HG02798 (cell line): ENCODE measurements around the gene SLC24A3.

ENCODE experiments used
- ATAC-seq: cut with Tn5 transposase; IDR thresholded peaks from one replicate; pipeline ENCODE4 v1.9.1; 2021; ENCODE audit warnings: mild to moderate bottlenecking; ENCODE audit not compliant: unreplicated experiment, poor library complexity

Gene SLC24A3

GRCh38 chr20:19560881-19561480, 348.5 kb downstream of the SLC24A3 start:
- no peak for ATAC-seq

GRCh38 chr20:19562426-19562825, 350.0 kb downstream of the SLC24A3 start:
- ATAC-seq, result no peak

GRCh38 chr20:19564261-19564660, 351.8 kb downstream of the SLC24A3 start:
- ATAC-seq, result no peak

- no peak for ATAC-seq
These were observed 353.3 kb downstream of the SLC24A3 start for GRCh38 chr20:19565736-19566135.

GRCh38 chr20:19566226-19566945, 353.9 kb downstream of the SLC24A3 start:
- ATAC-seq, result no peak

- ATAC-seq, result no peak
These were observed 355.7 kb downstream of the SLC24A3 start for GRCh38 chr20:19568128-19568527.

- no peak for ATAC-seq
These were observed 359.6 kb downstream of the SLC24A3 start for GRCh38 chr20:19571996-19572395.

GRCh38 chr20:19577692-19578091, 365.2 kb downstream of the SLC24A3 start:
- no peak for ATAC-seq

- no peak for ATAC-seq
These were observed 370.3 kb downstream of the SLC24A3 start for GRCh38 chr20:19582782-19583181.

GRCh38 chr20:19583532-19584175, 371.2 kb downstream of the SLC24A3 start:
- ATAC-seq, result peak; percentile 63

- no peak for ATAC-seq
These were observed 375.8 kb downstream of the SLC24A3 start for GRCh38 chr20:19588241-19588640.

- ATAC-seq, result no peak
These were observed 376.3 kb downstream of the SLC24A3 start for GRCh38 chr20:19588732-19589131.

- ATAC-seq, result no peak
These were observed 377.4 kb downstream of the SLC24A3 start for GRCh38 chr20:19589787-19590362.

GRCh38 chr20:19590382-19590781, 377.9 kb downstream of the SLC24A3 start:
- no peak for ATAC-seq

- no peak for ATAC-seq
These were observed 381.3 kb downstream of the SLC24A3 start for GRCh38 chr20:19593762-19594161.

- ATAC-seq, result no peak
These were observed 382.5 kb downstream of the SLC24A3 start for GRCh38 chr20:19594896-19595295.

GRCh38 chr20:19598117-19598850, 385.8 kb downstream of the SLC24A3 start:
- no peak for ATAC-seq

GRCh38 chr20:19599200-19599599, 386.8 kb downstream of the SLC24A3 start:
- ATAC-seq, result no peak

GRCh38 chr20:19600042-19600441, 387.6 kb downstream of the SLC24A3 start:
- no peak for ATAC-seq

GRCh38 chr20:19601126-19601810, 388.8 kb downstream of the SLC24A3 start:
- no peak for ATAC-seq
